Aorta (tissue), 5 donors: ENCODE data around the gene TRAPPC10. TPM values are rescaled to one million over a fixed set of nuclear protein-coding genes. Genes with fewer than 3 reads are reported as not detected.

Experiments used
- ATAC-seq: fragments of 200-7000 bp; cut with Tn5 transposase; one replicate; pipeline ENCODE4 v1.9.1; 2022; ENCODE audit warnings: moderate library complexity; ENCODE audit not compliant: low FRiP score
- DNase-seq, 2 donors: peaks; one replicate each; pipeline ENCODE4 v3.0.0-alpha.2; 2020
- H3K27ac ChIP-seq, 2 donors: one replicate each; pipeline ENCODE4 v1.5.1; 2013; ENCODE audit warnings: low read length in 2 of 2, mild to moderate bottlenecking in 2 of 2, moderate library complexity in 2 of 2, control low read depth in 1 of 2, inconsistent platforms in 1 of 2, low read depth in 1 of 2
- H3K27me3 ChIP-seq, 2 donors: one replicate each; pipeline ENCODE4 v1.6.1; 2013; ENCODE audit warnings: control low read depth in 1 of 2, low read length in 1 of 2, mild to moderate bottlenecking in 1 of 2, moderate library complexity in 1 of 2; ENCODE audit not compliant: insufficient read depth in 2 of 2, control insufficient read depth in 1 of 2
- H3K36me3 ChIP-seq, 2 donors: one replicate each; pipeline ENCODE4 v1.6.1; 2013; ENCODE audit warnings: control low read depth in 1 of 2, low read length in 1 of 2, mild to moderate bottlenecking in 1 of 2; ENCODE audit not compliant: insufficient read depth in 2 of 2, control insufficient read depth in 1 of 2
- H3K4me1 ChIP-seq, 2 donors: one replicate each; pipeline ENCODE4 v1.6.1; 2013; ENCODE audit warnings: low read length in 2 of 2, control low read depth in 1 of 2, mild to moderate bottlenecking in 1 of 2, moderate library complexity in 1 of 2; ENCODE audit not compliant: insufficient read depth in 2 of 2, control insufficient read depth in 1 of 2
- H3K4me3 ChIP-seq, 2 donors: one replicate each; pipeline ENCODE4 v1.5.1; 2013; ENCODE audit warnings: low read length in 2 of 2, control low read depth in 1 of 2, mild to moderate bottlenecking in 1 of 2
- H3K9me3 ChIP-seq: one replicate; pipeline ENCODE4 v1.6.1; 2013; ENCODE audit warnings: mild to moderate bottlenecking, low read length; ENCODE audit not compliant: control insufficient read depth
- WGBS, 2 donors: extraction: QIAGEN DNeasy Blood & Tissue Kit; methylation state at CpG; one replicate each; pipeline ENCODE4 v1.1.7; 2013; 5-methylcytosine and 5-hydroxymethylcytosine counted together
- intact Hi-C, 2 donors: fragments of 100-400 bp; cut with DNase I; formaldehyde crosslinking; loops; one replicate each; pipeline versions ENCODE4 v1.14.2 to v1.15.0; 2022
- polyA plus RNA-seq, 2 donors: library from polyadenylated mRNA; stranded (reverse); fragments of 200-250 nt; gene quantifications; one replicate each; pipeline ENCODE4 v1.2.3, GENCODE V29; 2013
- total RNA-seq, 2 donors: library from RNA; stranded (reverse); fragmentation: NEBNext Ultra II Directional; extraction: Animal tissue kit (Norgen Biotek cat#: 25700); gene quantifications; one replicate each; pipeline ENCODE4 v1.2.1, GENCODE V29; 2021
- donor health status: healthy with polysubstance abuse.
- donor health status: Bipolar disorder and iron deficiency.
- donor health status: DM: no; HTN: no; CAD: no.
- donor health status: DM: no; HTN: no; CAD: no.
- donor health status: DM: yes; HTN: yes; CAD: no.

The TRAPPC10 gene
- total and polyA plus RNA-seq, 4 donors, result 3.5 to 41.5 (median 20.4) TPM

GRCh38 chr21:43994085-43994484 is 18.0 kb upstream of the TRAPPC10 start:
- no peaks in the 10 kb centered on the region for H3K36me3 ChIP-seq
- H3K4me1 ChIP-seq, result no peaks in the 10 kb centered on the region
- H3K27me3 ChIP-seq, result no peaks in the 10 kb centered on the region
- ATAC-seq (no peak), DNase-seq (peak in 1 of 2 donors; percentile 50)
- WGBS, 2 donors, result 64 to 65% methylated on average over 11 of the region's 11 CpGs
- H3K9me3 ChIP-seq, result no peaks in the 10 kb centered on the region
- H3K27ac ChIP-seq, result no peak overlapping the region
- intact Hi-C loops, result no loop called here
- no peak overlapping the region for H3K4me3 ChIP-seq

DNA sequence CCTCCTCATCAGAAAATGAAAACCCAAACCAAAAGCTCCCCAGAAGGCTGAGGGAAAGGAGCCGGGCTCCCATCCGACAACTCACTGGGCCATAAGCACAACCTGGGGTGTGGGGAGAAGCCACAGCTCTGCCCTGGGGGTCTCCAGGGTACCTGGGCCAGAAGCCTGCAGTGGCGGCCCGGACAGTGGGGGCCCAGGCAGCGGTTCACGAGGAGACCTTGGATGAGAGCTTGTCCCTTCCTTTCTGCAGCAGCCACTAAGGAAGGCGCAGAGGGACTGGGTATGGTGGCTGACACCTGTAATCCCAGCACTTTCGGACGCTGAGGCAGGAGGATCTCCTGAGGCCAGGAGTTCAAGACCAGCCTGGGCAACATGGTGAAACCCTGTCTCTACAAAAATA is 17.5 kb upstream of the TRAPPC10 start:
- DNase-seq, result peak; percentile 21 to 61
- WGBS, 2 donors, result 86 to 92% methylated on average over 9 of the region's 9 CpGs
- Histone ChIP-seq H3K36me3 (no peaks in the 10 kb centered on the region), H3K9me3 (no peaks in the 10 kb centered on the region), H3K27ac (no peak overlapping the region), H3K27me3 (no peaks in the 10 kb centered on the region), H3K4me1 (no peaks in the 10 kb centered on the region), H3K4me3 (no peak overlapping the region)
- no peak for ATAC-seq
- intact Hi-C loops, result no loop called here

DNA sequence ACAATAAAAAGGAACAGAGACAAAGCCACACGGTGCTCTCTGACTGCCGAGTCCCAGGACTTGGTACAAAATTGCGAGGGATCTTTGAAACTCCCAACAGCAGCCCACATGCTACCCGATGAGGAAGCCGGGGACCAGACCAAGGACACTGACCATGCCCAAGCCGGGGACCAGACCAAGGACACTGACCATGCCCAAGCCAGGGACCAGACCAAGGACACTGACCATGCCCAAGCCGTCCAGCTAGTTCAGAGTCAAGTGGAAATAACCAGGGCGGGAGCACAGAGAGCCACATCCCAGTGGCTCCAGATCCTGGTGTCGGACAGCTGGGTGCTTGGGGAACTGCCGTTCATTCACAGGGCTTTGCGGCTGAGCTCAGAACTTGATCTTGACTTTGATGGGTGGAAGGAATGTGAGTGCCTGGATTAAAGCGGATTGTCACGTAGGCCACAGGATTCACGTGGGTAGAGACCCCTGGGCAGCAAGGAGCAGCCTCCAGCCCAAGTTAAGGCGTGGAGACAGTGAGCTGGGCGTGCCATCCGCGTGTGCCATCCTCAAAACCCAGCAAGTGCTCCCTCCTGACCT is 16.5 kb upstream of the TRAPPC10 start:
- no peak for ATAC-seq
- 93% methylated on average over 18 of the region's 18 CpGs for WGBS, 2 donors
- no peaks in the 10 kb centered on the region for H3K27me3 ChIP-seq

DNA sequence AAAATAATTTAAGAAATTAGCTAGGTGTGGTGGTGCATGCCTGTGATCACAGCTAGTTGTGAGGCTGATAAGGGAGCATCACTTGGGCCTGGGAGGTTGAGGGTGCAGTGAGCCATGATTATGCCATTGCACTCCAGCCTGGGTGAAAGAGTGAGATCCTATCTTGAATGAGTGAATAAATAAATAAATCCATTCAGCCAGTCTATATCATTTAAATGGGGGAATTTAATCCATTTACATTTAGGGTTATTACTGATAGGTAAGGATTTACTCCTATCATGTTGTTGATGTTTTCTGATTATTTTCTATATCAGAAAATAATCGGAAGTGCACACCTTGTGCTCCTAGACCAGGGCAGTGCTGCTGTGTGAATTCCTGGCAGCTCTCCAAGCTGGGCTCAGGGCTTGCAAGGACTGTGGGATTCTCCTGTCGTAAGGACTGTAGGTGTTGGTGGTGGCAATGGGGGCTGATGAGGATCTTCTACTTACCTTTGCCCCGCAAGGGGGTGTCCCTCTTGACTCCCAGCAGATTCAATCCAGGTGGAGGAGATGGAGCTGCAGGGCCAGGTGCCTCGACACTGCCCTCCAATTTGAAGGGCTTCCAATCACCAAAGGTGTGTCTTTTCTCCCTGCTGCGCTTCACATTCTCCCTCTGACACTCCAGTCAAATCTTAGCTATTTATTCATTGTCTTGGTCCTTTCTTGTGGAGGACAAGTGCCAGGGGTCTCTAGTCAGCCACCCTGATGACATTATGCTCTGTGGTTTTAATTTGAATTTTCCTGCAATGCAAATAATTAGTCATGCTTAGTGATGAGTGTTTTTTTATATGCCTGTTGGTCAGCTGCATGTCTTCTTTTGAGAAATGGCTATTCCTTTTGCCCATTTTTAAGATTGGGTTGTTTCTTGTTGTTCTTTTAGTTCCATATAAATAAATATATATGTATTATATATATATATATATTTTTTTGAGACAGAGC is 14.1 kb upstream of the TRAPPC10 start:
- Histone ChIP-seq H3K27ac (no peak overlapping the region), H3K4me1 (no peaks in the 10 kb centered on the region), H3K4me3 (no peak overlapping the region), H3K9me3 (no peaks in the 10 kb centered on the region), H3K36me3 (no peaks in the 10 kb centered on the region), H3K27me3 (no peaks in the 10 kb centered on the region)
- 87 to 90% methylated on average over 5 of the region's 5 CpGs for WGBS, 2 donors
- intact Hi-C loops, result no loop called here
- ATAC-seq, result no peak
- no peak for DNase-seq

More for the DNA sequence above, 16.5 kb upstream of the TRAPPC10 start:
- intact Hi-C loops, result no loop called here
- Histone ChIP-seq H3K9me3 (no peaks in the 10 kb centered on the region), H3K4me3 (no peak overlapping the region), H3K36me3 (no peaks in the 10 kb centered on the region), H3K4me1 (no peaks in the 10 kb centered on the region), H3K27ac (no peak overlapping the region)
- DNase-seq, result no peak

DNA sequence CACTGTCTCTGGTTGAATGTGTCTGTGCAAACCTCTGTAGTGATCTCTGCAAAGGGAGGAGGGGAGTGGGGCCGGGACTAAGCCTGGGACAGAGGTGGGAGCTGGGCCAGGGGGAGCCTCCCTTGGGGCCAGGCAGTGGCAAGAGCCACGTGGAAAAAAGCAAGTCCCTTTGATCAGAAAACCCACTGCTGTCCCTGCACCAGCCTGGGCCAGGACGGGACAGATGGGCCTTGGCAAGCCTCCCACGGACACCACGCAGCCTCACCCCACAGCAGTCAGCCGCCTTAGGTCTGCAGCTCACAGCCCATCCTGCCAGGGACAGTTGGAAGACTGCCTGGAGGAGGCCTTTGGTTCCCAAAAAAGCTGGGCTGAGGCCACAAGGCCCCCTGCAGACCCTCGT is 11.7 kb upstream of the TRAPPC10 start:
- intact Hi-C loops, result no loop called here
- WGBS, 2 donors, result 37 to 40% methylated on average over 7 of the region's 7 CpGs
- H3K9me3 ChIP-seq, result no peaks in the 10 kb centered on the region
- no peak overlapping the region for H3K4me3 ChIP-seq
- ATAC-seq (no peak), DNase-seq (peak in 1 of 2 donors; percentile 32)
- H3K27ac ChIP-seq, result no peak overlapping the region
- no peaks in the 10 kb centered on the region for H3K4me1 ChIP-seq
- H3K27me3 ChIP-seq, result no peaks in the 10 kb centered on the region
- H3K36me3 ChIP-seq, result no peaks in the 10 kb centered on the region

- H3K4me3 ChIP-seq, result no peak overlapping the region
- ATAC-seq, result no peak
- H3K27me3 ChIP-seq, result no peaks in the 10 kb centered on the region
- peak in 1 of 2 donors; percentile 17 for DNase-seq
- intact Hi-C loops, result no loop called here
- H3K4me1 ChIP-seq, result no peaks in the 10 kb centered on the region
- no peaks in the 10 kb centered on the region for H3K9me3 ChIP-seq
- H3K36me3 ChIP-seq, result no peaks in the 10 kb centered on the region
- WGBS, 2 donors, result 93 to 94% methylated on average over 10 of the region's 10 CpGs
- H3K27ac ChIP-seq, result no peak overlapping the region
Observed at GRCh38 chr21:44002511-44002910, 9.6 kb upstream of the TRAPPC10 start.

GRCh38 chr21:44003307-44003966 is 8.7 kb upstream of the TRAPPC10 start:
- no peak overlapping the region for H3K27ac ChIP-seq
- no peaks in the 10 kb centered on the region for H3K27me3 ChIP-seq
- no peaks in the 10 kb centered on the region for H3K36me3 ChIP-seq
- DNase-seq, result no peak
- H3K4me1 ChIP-seq, result no peaks in the 10 kb centered on the region
- H3K4me3 ChIP-seq, result no peak overlapping the region
- intact Hi-C loops, result no loop called here
- WGBS, 2 donors, result 93 to 95% methylated on average over 5 of the region's 5 CpGs
- H3K9me3 ChIP-seq, result no peaks in the 10 kb centered on the region
- no peak for ATAC-seq

- DNase-seq, result no peak
Observed at GRCh38 chr21:44005071-44005470, 7.0 kb upstream of the TRAPPC10 start.

More at GRCh38 chr21:44005071-44005470, 7.0 kb upstream of the TRAPPC10 start:
- intact Hi-C loops, result no loop called here
- H3K27me3 ChIP-seq, result no peaks in the 10 kb centered on the region
- no peak overlapping the region for H3K4me3 ChIP-seq
- H3K27ac ChIP-seq, result no peak overlapping the region
- no peak for ATAC-seq
- 92 to 93% methylated on average over 13 of the region's 13 CpGs for WGBS, 2 donors
- no peaks in the 10 kb centered on the region for H3K36me3 ChIP-seq
- H3K4me1 ChIP-seq, result no peaks in the 10 kb centered on the region
- H3K9me3 ChIP-seq, result no peaks in the 10 kb centered on the region
